Islet precursor cell (in vitro differentiated cells): ENCODE measurements around the gene STEAP3.

ENCODE experiments used
- DNase-seq: peaks from one replicate; pipeline ENCODE4 v3.0.0-alpha.2; 2018

Gene STEAP3

DNA sequence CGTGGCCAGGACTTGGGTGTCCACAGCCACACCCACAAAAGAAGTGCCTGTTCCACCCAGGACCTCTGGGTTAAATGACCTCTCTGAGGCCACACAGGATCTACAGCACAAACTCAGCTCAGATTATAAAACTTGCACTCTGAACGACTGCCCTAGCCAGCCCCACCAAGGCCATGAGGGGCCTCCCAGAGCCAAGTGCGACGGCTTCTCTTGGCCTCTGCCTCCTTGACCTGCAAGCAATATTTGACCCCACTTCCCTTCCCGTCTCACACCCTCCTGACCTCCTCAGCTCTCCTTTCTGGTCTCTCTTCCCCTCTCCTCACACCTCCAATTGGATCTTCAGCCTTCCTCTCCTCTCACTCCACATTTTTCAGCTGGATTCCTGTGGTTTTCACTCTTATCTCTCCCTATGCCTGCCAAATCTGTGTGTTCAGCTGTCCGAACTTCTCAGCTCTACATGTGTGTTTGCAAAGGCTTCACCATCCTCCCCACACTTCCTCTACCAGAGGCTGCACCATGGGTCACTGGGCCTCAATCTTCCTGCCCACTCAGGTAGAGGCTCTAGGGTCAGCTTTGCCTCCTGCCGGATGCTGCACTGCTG lies 25.3 kb upstream of the STEAP3 start:
- DNase-seq = no peak

DNA sequence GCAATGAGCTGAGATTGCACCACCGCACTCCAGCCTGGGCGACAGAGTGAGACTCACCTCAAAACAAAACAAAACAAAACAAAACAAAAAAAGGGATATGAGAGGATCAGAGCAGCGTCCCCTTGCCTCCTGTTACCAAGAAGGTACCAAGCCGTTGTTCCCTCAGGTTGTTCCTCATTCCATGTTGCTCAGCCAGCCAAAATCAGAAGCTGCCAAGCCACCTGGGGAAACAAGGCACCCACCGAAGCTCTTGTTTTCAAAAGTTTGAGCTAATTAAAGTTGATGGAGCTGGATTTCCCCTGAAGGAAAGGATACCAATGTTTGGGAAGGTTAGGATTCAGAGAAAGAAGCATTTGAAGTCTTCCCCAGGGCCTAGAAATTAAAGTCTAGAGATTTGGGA lies 21.8 kb upstream of the STEAP3 start:
- DNase-seq = no peak

DNA sequence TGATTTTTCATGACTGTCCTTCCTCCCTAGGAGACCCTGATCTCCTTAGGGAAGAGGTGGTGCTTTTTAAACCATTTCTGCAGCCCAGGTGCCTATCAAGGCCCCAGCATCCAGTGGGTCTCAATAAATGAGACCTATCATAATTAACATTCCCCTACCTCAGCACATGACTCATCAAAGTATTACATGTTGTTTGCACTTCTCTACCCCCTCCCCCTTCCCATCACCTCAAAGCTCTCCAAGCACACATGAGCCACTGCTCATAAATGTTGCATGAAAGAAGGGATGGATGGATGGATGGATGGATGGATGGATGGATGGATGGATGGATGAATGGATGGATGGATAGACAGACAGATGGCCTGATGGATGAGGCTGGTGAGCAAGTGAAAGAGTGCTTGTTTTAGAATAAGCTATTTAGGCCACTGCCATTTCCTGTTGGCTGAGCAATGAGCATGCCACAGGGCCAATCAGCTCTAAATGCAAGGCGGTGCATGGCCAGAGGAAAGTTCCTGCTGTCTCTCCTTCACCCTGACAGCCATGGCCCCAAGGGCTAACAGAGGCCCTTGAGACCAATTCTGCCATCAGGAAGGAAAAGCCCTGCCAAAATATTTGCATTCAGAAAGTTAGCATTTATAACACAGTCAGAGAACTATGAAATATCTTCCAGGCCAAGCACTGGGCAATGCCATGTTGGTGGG lies 20.9 kb upstream of the STEAP3 start:
- no peak for DNase-seq

DNA sequence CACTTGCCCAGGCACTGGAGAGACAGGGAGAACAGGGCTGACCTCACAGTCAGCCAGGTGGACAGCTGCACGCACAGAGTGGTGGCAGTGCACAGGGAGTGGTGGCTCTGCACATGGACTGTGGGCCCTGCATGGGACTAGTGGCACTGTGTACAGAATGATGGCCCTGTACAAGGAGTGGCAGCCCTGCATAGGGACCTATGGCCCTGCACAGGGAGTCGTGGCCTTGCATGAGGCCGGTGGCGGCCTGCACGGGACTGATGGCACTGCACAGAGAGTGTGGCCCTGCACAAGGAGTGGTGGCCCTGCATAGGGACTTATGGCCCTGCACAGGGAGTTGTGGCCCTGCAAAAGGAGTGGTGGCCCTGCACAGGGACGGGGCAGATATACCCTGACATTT lies 19.1 kb upstream of the STEAP3 start:
- no peak for DNase-seq

DNA sequence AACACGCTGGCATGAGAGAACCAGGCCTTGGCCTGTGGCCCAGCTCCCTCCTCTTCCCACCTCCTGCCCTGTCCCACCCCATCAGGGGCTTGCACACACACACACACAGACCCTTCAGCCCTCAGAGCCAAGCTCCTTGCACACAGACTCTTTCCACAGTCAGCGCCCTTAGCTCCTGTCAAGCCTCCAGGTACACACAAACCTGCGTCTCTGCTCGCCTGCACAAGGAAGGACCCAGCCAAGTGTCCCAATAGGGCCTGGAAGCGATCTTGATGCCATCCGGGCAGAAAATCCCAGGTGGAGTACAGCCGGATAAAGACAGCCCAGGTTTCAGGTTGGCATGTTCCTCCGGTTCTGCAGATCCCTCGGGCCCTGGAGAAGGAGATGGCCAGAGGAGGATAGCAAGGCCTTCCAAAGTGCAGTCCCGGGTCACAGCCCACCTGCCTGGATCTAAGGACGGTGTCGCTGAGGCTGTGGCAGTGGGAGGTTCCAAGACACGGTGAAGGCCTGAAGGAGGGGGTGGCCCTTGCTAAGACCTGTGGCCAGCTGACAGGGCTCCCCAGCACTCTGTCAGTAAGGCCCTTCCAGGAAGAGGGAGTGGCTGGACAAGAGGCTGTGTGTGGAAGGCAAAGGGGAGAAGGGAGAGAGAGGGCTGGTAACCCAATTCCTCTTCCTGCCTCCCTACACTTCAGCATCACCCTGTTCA lies 18.5 kb upstream of the STEAP3 start:
- DNase-seq = no peak

DNA sequence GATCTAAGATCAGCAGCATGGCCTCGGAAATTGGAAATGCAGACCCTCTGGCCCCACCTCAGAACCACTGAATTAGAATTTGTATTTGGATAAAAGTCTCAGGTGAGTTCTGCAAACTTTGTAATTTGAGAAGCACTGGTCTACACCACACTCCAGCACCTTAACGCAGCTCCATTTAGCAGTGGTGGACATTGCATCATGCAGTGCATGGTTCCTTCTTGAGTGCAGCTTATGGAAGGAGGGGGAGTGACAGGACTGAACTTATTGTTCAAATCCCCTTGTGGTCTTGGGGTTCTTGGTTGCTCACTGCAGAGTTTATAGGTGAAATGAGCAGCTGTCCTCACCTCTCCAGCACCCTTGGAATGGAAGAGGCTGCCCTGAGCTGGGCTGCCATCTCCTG lies 17.4 kb upstream of the STEAP3 start:
- no peak for DNase-seq

DNA sequence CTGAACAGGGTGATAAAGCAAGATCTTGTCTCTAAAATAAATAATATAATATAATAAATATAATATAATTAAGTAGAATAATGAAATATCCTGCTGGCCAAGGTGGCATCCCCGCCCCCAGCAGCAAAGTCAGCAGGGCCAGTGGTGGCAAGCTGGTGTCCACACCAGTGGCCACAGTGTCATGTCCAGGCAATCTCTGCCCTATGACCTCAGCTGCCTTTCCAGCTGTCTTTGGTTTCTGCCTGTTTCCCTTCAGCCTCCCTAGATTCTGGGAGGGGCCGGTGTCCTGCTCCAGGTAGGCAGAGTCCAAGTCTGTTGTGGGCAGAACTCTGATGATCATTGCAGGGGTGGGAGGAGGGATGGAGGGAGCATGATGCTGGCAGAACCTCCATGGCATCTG lies 16.2 kb upstream of the STEAP3 start:
- no peak for DNase-seq

DNA sequence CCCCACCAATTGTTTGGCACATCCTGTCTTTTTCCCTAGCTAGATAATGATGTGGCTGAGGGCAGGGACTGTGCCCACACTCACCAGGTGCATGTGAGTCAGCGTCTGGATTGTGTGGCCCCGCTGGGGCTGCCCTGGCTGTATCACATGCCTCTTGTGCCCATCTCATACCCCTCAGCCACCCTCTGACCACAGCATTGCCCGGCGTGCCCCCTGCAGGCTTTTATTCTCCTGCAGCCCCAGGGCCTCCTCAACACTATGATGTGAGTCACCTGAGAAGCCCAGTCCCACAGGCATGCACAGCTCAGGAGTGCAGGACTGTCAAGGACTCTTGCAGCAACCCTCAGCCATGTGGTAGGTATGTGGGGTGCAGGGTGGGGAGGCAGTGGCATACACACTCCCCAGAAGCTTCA lies 14.8 kb upstream of the STEAP3 start:
- no peak for DNase-seq

DNA sequence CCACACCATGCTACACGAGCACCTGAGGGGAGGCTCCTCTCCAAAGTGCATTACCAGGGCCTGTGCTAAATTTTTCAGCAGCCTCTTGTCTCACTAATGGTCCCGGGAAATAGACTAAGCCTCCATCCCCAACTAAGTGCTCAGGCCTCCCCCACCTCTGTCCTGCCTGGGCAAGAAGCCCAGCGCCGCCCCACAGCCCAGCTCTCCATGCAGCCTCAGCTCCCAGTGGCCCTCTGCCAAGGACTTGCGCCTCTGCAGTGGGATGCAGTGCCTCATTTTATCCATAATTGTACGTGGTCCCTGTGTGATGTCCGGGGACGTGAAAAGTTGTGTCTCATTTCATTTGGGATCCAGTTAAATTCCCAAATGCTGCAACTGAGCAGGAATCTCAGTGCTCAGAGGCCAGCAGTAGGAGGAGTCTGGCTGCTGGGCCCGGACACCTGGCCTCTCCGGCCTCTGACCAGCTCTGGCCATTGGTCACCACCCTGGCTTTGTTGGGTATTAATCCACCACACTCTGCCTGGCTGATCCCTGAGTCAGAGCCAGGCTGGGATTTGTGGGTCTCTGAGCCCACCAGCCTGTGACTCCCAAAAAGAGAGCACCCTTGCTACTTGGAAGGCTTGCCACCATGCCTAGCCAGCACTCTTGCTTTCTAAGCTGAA lies 11.4 kb upstream of the STEAP3 start:
- DNase-seq = no peak

DNA sequence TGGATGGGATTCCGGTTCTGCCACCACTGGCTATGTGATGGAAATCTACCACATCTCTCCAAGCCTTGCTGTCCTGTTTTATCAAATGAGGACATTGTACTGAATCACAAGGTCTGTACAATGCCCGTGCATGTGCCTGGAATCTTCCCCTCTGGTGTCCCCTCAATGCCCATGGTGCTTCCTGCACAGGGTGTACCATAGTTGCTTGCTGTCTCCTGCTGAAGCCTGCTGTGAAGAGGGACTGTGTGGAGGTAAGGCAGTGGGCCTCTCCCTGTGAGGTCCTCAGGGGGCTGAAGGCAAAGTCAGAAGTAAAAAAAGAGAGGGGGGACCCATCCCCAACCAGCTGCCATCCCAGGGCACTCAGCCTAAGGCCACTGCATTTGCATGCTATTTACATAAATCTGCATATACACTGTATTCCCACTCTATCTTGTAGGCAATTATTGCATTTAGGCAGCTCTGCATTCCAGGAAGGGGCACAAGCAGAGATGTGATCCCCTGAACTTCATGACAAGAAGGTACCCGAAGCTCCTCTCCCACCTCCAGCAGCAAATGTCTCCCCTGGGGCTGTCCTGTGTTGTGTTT lies 9.1 kb upstream of the STEAP3 start:
- DNase-seq = no peak

DNA sequence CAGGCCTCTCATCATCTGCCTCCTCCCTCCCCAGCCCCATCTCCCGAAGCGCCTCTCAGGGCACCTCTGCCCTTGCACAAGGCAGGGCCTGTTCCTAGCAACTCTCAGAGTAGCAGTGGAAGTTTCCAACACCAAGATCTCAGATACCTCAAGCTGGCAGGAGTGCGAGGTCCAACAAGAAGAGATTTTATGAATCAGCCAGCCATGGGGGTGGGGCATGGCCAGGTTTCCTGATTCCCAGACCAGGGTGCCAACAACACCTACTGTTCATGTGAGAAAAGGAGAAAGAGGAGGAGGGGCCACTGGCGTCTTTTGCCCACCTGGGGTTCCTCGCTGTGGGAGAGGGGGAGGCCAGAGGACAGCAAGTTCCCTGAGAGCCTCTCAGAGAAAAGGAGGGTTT lies 6.6 kb upstream of the STEAP3 start:
- DNase-seq = no peak

DNA sequence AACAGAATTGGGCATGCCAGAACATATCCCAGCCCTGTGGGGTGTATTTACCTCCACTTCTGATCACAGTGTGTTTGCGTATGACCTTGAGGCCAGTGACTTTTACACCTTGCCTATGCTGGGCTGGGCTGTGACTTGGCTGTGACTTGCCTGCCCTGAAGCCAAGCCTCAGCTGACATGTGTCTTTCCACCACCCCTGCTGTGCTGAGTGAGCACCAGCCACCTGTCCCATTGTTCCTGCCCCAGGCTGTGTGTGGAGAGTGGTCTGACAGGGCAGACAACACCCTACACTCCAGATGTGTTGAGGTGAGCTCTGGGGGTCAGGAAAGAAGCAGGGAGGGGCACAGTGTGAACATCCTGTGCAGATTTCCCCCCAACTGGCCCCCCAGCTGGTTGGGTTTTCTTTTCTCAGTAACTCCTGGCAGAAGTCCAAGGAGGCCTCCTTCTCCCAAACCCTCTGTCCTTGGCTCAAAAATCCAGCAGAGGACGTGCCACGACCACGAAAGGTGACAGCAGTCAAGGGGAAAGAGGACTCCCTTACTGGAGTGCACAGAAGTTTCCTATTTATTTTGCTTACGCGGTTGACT lies 5.1 kb upstream of the STEAP3 start:
- no peak for DNase-seq

DNA sequence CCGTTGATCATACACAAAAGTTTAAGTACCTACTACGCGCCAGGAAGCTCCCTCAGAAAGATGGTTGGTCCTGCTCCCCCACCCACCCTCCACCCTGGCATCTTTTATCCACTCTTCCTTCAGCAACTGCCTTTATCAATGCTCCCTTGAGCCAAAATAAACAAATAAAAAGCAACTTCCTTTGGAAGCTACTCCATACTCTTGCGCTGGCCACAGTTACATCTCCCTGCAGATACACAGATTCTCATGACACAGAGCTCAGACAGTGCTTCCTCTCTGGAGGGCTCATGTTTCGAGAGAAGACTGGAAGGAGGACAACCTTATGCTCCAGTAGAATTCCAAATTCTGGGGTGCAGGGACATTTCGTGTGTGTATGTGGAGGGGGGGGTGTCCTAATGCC lies 3.8 kb upstream of the STEAP3 start:
- no peak for DNase-seq

DNA sequence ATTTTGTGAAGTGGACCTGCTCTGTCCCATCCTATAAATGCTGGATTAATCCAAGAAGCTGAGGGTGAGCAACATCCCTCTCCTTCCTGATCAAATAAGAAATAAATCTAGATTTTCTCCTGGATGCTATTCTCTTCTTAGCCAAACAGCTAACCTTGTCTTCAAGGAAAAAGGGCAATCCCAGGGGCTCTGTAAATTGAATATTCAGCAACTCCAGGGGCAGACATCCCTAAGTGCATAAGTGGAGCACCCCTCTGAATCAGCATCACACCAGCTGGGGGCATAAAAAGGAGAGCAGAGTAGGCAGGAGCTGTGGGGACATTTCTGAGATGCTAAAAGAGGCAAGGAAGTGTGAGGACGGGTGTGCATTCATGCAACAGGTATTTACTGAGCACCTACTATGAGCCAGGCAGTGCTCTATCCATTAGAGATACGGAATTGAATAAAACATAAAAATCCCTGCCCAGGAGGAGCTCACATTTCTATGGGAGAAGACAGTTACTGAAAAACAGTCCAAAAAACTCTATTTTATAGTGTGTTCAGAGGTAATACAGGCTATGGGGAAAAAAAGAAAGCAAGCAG lies 2.8 kb upstream of the STEAP3 start:
- DNase-seq = no peak

DNA sequence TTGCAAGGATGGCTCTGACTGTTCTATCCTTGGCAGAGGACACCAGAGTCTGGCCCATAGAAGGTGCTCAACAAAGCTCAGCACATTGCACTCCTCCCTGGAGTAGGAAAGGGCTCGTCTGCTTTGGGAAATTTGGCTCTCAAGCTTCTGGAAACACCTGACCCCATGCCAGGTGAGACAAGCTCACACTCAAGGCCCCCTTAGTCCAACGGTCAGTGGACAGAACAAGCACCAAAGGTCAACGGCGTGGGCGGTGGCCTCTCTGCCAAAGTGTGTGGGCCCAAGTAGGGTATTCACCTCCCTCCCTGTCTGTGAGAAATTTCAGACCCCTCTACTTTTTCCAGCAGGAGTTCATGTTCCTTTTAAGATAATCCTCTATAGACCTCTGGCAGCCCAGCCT lies 2.0 kb upstream of the STEAP3 start:
- no peak for DNase-seq

DNA sequence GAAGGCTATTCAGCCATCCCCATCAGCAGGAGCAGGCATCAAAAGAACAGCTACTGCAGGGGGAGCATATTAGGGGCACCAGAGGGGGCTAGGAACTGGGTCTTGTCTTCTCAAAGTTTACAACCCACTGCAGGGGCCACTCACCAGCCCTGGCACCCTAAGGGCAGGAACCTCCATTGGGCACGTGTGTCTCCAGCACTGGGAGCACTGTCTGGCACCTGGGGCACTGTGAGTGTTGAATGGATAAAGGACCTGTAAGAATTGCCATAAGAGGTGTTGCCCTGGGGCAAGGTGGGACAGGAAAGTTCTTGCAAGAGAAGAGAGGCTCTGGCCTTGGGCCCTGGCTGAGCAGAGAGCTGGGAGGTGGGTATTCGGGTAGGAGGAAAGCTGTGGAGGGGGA lies 1.4 kb upstream of the STEAP3 start:
- peak; percentile 73 for DNase-seq

DNA sequence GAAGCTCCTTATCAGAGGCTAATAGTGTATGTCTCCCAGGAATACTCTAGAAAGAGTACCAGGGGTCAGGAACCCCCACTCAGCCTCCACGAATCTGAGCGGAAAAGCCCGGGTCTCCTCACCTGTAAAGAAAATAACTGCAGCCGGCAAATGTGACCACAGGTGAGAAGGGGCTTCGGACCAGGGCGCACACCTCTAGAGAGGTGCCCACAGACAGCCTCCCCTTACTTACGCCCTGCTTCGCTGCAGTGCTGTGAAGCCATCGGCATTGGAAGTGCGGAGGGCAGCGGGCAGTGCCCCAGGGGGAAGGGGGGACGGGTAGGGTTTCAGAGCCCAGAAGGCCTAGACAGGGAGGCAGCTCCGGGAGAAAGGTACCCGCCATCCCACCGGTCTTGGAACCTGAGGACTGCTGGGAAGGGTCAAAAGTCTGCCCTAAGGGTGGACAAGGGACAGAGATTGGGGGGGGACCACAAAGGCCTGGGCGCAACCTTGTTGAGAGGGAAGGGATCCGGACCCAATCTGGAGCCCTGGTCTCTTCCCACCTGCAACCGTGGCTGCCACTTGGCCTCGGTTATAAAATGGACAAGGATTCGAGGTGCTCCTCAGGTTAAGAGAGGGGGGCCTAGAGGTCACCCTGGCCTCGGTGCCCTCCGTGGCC lies 642 bp upstream of the STEAP3 start:
- no peak for DNase-seq

DNA sequence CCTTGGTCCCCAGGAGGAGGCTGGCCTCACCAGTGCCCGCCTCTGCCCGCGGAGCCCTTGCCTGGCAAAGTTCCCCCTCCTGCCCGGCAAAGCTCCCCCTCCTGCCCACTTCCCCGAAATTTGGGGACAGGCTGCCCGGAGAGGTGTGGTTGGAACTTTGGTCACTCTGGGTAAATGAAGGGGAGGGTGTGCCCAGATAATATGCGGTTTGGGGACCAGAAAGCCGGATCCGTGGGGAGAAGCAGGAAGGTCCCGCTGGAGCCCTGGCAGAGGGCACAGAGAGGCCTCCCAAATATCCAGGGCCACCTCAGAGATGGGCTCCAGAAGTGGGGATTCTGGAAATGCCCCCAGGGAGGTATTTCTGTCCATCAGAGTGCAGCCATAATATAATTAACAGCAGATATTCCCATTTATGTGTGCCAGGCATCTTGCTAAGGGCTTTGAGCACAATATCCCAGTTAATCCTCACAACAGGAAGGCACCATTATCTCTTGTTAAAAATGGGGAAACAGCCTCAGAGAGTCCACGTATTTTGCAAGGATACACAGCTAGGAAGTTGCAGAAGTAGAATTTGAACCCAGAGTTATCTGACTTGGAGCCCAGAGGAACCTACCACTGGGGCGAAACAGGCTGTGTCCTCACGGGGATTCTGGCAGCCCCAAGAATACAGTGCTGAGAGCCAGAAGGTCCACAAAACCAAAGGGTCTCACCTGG lies 914 bp downstream of the STEAP3 start:
- no peak for DNase-seq

DNA sequence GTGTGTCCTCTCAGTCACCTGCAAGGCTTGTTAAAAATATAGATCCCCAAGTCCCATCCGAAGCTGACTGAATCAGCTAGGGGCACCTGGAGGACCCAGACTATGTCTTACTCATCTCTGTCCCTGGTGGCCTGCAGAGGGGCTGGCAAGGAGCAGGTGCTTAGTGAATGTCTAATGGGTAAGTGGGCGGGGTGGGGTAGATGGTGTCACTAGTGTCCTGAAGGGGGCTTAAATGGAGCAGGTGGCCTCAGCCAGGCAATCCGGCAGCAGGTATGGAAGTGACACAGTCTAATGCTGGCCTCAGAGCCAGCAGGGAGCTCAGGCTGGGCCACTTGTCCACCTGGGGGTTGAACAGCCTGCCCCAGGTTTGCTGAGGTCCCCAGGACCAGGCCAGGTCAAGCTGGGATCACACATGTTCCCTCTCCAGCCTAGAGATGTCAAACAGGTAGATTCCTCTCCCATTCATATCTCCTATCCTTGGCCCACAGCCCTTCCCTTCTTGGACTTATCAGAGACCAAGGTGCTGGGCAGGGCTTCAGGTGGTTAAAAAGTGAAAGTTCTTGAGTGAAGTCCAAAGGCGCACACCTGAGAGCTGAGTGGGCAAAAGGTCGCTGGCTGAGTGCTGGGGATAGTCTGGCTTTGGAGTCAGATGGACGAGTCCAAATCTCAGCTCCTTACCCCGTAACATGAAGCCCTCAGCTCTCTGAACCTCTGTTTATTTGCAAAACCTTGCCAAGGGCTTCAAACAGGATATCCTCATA lies 1.7 kb downstream of the STEAP3 start:
- DNase-seq = no peak

DNA sequence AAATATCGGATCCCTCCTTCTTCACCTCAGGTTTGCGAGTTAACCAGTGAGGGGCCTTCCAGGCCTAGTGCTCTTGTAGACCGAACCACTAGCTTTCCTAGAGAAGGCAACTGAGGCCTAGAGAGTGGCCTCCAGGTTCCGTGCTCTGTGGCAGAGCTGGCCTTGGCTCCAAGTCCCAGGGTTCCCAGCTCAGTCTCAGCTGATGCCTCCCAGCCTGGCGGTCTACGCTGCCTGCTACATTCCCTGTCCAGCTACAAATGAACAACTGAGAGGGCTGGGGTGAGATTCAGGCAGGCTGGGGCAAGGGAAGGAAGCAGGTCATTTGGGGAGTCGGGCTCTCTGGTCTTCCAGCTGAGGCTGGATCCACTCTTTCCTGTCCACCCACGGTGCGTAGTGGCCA lies 2.3 kb downstream of the STEAP3 start:
- no peak for DNase-seq

DNA sequence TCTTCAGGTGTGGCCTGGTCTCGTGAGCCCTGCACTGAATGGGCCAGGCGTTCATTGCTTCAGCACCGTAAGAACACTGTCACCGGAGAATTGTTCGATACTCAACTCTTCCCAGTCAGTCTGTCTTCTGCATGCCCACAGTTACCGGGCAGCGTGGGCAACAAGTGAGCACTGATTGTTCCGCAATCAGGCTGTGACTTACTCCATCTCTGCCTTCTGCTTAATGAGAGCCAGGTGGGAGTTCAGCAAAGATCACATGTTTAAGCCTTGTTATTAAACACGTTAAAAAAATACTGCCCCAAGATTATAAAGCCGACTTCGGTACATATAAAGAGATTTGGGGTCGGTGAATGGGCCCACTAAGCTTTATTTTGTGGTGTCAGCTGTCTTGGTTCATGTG lies 3.7 kb downstream of the STEAP3 start:
- no peak for DNase-seq
